Effector CD8-positive, alpha-beta T cell (primary cell): ENCODE data around the gene CNTN4.

Source experiments
- DNase-seq: peaks from one replicate; lab custom pipeline; 2025; lab: John Stamatoyannopoulos, UW

The CNTN4 gene

DNA sequence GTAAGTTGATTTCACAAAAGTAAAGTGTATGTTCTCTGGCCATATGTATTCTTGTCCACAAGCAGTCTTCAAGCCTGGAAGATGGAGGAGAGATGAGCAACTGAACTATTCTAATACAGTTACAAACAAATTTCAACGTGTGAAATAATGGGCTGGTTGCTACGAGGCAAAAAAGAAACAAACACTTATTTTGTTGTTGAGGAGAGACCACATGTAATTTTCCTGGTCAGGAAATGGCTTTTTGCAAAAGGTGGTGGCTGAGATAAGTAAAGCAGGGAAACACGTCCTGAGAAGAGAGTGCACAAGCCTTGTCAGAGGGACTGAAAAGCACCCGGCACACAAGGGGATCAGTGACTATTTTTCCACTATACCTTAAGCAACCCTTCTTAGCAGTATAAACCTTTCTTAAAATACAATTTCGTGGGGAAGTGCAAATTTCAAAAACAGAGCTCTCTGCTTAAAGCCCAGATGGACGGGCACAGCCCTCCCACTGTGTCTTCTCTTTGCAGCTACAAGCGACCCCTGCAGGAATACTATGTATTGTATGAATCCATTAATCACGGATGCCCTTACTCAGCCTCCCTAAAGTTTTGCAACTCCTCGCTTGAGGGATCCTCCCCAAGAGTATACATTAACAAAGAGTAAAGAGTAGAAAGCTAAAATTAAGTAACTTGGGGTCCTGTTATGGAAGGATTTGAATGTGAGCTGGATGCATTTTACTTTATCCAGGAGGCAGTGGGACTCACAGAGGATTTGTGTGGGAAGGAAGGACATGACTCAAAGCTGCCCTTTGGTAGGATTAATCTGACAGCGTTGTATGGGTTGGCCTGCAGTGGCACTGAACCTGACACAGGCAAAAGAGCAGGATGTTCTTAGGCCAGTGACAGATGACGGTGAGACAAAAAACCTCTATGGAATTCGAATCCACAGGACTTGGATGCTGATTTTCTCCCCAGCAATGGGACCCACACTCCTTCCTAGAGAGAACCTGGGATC lies 757.8 kb downstream of the CNTN4 start:
- DNase-seq: no peak

DNA sequence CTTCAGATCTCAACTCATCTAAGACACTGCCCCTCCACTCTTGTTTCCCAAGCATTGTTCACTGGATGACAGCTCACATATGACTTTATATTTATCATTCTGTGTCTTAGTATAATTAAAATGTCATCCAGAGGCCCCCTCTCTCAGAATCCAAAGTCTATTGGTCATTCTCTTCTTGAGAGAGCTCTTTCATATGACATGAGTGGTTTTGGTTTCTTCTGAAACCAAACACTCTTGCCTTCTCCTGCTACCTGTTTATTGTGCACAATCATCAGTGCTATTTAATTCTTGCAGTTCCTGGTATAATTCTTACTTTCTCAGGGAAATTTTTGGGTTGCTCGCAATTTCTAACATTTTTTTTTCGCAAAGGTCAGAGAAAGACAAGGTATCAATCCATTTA lies 762.0 kb downstream of the CNTN4 start:
- no peak for DNase-seq

DNA sequence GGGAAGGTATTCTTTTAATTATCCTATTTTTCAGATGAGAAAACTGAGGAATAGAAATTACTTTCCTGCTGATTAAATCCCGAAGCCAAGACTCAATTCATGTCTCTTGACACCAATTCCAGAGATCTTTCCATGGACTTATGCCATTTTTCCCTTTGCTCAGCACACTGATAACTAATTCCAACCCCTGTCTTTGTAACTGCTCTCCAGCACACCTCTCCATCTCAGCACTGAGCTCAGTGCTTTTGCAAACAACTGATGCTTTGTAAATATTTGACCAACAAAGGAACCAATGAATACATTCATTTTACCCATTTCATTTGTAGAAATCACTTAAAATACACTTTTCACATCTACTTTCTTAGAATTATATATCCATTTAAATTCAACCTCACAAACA lies 762.5 kb downstream of the CNTN4 start:
- no peak for DNase-seq

DNA sequence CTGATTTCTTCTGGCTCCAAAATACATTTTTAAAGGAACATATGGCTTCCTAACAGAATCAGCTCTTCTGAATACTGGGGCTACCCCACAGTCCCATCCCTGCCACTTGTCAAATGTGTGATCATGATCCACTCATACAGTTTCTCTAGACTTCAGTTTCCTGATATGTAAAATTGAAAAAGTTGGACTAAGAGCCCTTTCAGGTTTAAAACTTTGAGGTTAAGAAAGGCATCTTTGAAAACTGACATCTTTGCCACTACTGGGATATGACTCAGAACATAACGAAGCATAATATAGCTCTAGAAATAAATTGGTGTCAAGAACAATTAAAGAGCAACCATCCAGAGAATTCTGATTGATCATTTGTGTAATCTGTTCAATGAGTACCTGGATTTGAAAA lies 763.3 kb downstream of the CNTN4 start:
- DNase-seq: no peak

DNA sequence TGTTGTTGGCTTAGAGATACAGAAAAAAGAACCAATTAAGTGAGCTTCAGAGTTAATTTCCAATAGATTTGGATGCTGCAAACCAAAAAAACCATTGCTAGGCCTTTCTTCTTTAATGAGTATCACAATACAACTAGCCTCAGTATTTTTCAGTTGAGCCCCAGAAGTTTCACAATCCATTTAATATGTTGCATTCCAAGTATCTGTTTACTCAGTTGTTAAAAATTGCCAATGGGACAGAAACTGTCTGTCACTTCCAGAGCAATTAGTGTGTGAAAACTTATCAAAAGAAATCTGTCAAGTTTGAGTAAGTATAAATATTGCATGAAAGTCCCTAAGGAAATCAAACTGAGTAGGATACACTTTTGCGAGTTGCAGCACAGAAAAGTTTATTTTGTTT lies 763.7 kb downstream of the CNTN4 start:
- DNase-seq: no peak

DNA sequence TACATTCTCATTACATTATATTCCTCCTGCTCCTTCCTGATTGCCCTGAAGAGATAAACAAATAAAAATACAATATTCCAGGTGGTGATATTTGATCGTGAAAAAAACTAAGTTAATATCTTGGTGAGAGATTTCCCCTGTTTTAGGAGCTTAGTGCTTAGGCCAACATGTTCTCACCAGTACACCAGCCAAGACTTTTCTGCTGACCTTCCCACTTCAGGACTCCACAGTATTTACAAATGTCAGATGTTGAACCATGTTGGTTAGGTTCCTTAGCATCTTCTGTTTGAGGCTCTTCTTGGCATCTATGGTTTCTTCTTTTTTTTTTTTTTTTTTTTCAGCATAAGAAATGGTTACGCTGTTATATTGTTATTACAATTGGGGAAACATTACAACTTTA lies 764.5 kb downstream of the CNTN4 start:
- DNase-seq: no peak

DNA sequence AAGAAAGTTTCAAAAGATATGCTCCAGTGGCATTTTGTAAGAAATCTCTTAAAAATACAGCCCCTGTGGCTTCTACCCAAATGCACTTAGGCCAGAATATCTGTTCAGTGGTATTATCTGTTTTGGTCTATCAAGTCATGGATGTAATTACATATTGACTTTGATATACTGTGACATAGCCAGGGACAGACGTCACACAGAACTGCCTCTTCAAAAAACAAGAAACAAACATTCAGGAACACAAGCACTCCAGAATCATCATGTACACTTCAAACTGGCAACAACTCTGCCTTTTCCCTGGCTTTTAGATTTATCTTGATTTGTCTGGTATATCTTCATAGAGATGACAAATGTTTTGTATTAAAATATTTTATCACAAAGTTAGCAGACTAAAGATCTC lies 771.2 kb downstream of the CNTN4 start:
- no peak for DNase-seq

DNA sequence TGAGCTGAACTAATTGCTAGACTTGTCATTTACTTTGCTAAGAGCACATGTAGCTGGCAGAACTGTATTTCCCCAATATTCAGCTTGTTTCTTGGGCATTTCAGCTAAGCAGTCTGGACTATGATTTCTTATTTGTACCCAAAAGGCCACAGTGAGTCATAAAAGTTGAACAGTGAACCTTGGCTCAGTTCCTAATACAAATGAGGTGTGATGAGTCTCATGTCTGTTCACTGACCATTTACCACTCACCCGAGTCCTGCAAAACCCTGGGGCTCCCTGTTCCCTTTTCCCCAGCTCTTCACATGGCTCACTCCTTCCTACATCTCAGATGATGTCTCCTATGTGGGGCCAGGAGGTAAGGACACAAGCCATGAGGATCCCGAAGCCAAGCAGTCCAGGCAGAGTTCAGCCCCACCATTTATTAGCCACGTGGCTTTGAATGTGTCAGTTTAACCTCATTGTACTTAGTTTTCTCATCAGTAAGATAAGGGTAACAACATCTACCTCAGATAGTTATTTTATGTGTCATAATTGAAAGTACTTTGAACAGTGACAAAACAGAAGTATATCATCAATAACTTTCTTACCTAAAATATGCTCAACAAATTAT lies 772.2 kb downstream of the CNTN4 start:
- DNase-seq: no peak

DNA sequence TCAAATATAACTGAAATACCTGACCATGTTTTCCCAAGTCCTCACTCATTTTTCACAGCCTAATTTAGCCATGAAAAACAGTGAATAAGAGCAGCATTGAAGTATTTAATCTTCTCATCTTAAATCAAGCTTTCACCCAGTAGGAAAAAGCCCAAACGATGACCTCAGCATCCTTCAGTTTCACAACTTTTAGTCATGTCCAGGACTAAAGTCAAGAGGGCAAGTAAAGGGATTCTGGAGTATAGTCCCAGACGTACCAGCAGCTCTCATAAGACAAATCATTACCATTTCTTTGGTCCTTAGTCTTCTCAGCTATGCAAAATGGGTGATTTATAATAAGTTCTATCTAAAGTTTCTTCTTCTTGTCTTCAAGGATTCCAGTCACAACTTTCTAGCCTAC lies 774.2 kb downstream of the CNTN4 start:
- no peak for DNase-seq

DNA sequence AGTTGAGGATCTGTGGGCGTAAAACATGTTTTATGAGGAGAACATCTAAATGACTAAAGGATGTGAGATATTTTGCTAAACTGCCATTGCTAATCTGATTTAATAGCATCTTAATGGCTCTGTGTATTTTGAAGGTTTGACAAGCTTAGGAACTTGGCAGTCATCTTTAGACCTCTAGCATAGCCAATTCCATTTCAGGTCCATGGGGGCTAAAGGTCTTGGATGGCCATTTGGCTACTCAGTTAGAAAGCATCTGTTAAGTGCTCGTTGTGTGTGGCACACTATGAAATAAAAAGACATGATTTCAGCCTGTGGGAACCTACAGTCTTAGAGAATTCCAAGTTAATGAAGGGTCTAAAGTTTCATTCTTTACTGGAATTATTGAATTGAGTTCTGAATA lies 775.3 kb downstream of the CNTN4 start:
- no peak for DNase-seq

DNA sequence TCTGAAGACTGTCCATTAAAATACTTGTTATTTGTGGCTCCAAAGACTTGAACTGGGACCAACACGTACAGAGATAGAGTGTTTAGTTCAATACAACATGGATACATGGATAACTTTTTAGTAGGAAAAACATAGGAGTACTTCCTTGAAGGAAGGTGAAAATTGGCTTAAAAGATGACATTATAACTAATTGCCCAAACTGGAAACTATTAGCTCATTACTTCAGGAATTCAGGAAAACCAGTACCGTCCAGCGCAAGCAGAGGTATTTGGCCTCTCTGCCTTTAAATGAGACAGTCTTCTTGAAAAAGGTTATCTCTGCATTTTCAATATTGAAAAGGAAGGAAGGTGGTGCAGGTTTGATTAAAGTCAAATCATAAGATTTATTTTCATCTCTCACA lies 777.0 kb downstream of the CNTN4 start:
- DNase-seq: no peak

DNA sequence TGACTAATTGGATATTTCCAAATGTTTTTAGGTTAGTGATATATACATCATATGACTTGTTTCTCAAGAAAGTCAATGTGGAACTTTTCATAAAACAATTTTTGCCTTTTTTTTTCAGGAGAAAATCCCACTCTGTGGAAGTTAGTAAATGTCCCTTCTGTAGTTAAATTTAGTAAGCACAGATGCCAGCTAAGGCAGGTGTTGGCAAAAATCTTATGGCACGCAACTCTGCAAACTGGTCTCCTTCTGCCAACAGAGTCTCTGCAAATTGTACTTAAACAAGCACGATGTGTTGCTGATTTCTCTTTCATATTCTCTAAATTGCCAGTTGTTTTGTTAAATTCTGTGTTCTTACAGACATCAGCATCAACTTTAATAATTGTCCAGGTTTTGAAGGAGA lies 777.7 kb downstream of the CNTN4 start:
- DNase-seq: no peak

DNA sequence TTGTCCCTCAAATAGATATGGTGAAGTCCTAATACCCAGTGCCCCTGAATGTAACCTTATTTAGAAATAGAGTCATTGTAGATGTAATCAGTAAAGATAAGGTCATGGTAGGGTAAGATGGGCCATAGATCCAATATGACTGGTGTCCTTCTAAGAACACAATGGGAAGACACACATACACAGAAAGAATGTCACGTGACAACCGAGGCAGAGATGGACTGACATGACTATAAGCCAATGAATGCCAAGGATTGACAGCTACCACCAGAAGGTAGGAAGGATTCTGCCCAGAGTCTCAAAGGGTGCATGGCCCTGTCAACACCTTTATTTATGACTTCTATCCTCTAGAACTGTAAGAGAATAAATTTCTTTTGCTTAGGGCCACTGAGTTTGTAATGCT lies 780.4 kb downstream of the CNTN4 start:
- no peak for DNase-seq

DNA sequence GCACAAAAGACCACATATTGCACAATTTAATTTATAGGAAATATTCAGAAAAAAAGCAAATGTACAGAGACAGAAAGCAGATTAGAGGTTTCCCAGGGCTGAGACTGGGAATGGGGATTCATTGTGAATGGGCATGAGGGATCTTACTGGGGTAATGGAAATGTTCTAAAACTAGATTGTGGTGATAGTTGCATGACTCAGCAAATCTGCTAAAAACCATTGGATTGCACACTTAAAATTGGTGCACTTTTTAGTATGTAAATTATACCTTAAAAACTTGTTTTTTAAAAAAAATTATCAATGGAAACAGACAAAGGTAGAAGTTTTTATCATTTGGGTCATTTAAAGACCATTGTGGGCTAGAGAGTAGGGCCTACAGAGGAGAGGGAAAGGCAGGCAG lies 780.9 kb downstream of the CNTN4 start:
- DNase-seq: no peak

DNA sequence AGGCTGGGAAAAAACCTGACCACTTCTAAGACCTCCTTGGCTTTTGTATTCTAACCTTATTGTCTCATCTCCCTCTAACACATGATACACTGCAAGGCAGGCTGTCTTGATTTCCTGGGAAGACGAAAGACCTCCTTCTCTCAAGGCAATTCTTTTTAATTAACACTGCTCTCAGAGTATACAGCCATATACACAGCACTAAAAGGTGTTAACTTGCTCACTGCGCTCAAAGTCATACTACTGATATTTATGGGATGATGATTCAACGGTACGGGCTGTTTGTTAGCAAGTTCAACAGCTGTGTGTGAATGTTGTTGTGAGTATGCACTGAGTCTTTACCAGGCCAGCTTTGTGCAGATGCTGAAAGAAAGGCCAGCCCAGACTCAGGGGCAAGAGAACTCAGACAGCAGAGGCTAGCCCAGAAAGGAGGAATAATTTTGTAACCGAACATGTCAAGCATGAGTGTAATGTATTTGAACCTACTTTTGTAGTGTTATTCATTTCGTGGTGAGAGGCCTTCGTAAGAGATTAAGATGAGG lies 781.6 kb downstream of the CNTN4 start:
- no peak for DNase-seq

DNA sequence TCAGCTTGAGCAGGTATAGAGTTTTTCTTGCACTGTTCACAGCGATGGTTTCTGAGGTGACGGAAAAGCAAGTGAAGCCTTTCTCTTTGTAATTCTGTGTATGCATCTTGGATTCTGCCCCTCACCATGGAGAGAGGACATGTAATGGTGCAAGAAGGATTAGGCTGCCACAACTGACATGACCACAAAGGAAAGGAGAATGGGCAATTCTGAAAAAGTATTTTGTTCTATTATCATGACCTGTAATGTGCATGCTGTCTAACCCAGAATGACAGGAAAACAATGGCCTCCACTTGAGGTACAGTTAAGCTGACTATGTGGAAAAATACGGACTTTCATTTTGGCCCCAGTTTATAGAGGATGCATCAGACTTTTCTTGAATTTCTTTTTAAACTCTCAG lies 784.6 kb downstream of the CNTN4 start:
- DNase-seq: no peak

DNA sequence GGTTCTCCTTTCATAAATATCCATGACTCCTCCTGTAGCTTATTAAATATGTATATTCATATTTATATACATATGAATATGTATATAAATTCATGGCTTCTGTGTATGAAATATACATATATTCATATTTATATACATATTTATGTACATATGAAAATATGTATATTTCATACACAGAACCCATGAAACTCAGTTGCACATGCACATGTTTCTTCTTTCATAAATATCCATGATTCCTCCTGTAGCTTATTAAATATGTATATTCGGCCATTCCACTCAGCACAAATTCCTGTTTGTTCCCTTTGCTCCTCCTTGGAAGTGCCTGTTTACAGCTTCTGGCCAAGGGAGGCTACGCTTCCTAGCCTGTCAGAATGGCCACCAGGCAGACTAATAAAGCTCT lies 789.9 kb downstream of the CNTN4 start:
- no peak for DNase-seq

DNA sequence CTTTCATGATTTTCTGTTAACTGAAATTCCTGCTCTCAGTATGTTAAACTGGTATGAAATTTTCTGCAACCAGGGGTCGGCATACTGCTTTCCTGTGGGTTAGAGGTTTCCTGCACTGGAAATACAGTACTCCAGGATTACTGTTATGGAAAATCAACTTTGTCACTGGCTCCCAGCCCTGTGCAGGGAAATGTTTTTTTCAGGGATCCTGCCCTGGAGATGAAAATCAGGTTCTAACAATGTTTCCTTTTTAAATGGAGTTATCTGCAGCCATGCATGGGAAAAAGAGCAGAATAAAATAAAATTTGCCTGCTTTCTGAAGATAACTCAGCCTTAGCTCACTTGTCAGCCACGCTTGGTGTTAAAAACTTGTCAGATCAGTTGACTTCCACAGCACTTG lies 791.1 kb downstream of the CNTN4 start:
- DNase-seq: no peak

DNA sequence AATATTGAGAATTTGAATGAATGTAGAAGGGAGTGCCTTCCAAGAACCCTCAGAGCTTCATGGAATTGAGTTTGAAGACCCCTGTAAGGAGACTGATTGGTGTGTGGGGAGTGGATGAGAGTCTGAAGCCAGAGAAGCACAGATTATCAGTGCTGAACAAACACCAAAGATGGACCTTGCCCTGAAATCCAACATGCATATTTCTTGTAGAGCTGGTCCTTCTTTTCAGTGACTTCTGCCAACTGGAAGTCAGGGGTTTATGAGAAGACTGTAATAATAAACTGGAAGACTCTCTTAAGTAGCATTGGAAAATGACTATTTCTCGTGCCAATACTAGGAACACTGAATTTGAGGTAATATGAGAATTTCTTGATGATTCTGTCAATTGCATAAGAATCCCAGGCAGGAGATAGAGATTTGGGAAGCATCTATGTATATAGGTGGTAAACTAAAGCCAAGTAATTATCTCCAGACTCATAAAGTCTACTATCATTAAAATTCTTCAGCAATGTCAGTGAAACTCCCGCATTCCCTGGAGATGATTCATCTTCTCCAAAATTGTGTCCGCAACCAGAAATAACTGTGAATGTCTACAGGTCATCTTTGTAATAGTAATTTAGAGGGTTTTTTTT lies 797.8 kb downstream of the CNTN4 start:
- DNase-seq: no peak

DNA sequence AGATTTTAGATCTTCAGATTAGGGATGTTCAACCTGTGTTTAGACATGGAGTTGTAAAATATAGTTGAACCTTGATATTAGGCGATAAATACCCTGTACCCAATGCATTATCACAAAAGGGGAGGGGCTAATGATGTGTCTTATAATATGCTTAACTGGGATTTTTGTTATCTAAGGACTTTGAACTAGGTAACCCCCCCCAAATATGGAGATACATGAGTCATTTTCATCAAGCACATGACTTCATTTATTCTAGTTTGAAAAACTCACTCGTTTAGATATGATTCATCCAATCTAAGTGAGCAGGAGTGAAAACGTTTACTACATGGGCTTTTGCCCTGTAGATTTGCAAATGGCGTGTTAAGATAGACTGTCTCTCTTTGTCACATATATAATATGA lies 799.2 kb downstream of the CNTN4 start:
- DNase-seq: no peak

DNA sequence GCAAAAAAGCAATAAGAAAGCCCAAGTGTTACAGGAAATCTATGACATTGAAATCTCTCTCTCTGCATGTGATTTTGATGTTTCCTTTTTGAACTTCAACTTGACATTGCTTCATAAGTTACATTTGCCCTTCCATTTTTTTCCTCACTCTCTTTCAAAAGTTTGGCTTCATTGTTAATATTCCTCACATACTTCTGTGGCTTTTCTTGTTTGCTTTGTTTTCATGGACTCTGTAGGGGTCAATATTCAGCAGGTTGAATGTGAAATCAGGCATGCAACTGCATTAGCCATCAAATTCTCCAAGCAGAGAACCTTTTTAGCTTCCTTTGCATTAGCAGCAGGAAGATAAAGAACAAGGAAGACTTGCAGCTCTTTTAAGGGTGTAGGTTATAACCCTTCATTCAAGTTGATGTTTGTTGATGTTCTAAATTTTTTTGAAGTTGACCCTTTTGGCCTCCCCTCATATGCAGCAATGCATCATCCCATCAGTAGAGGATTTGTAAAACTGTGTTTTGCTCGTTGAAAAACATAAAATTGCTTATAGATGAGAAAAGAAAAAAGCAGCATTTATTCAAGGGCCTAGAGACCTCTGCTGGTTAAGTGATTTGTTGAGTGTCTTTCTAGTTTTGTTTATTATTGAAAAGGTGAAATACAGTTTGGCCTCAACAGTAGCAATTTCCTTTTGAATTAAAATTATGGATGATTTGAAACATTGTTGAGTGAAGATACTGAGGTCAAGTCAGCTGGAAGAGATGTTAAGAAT lies 800.1 kb downstream of the CNTN4 start:
- no peak for DNase-seq

DNA sequence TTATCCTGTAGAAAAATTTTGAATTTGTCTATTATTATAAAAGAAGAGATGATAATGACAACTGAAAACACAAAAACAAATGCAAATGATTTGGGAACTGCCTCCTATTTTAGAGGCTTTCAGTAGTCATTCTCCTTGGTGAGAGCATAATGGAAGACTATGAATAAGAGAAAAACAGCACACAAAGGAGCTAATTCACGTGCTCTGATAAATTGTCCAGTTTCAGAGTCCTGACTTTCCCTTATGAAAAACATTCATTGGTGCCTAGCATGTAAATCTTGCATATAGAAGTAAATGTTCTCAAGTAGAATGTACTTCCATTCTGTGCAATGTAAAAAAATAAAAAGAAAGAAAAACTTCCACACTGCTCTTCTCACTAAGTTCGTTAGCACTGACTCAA lies 805.4 kb downstream of the CNTN4 start:
- DNase-seq: no peak
